Panc1 (cell line): ENCODE data around the gene CD84. TPM values are rescaled to one million over a fixed set of nuclear protein-coding genes. Genes with fewer than 3 reads are reported as not detected.
"Not testable (repeated sequence)": the region's sequence is repeated elsewhere in the genome, so short reads cannot be mapped to it uniquely, and the experiment has no call there.

Source experiments
- ATAC-seq: fragments of 200-7000 bp; cut with Tn5 transposase; 2 replicates; pipeline ENCODE4 v1.9.1; 2020; ENCODE audit warnings: mild to moderate bottlenecking, moderate library complexity
- BruUV-seq: library from RNA; stranded (reverse); fragments of 400-500 nt; replicated peaks from 2 replicates; lab custom pipeline; 2021; lab: Mats Ljungman, UMichigan
- CTCF ChIA-PET: fragments of 300-600 bp; sonication (Branson Sonifier 250); formaldehyde crosslinking; loops from one replicate; lab custom pipeline; 2022; ENCODE audit warnings: antibody characterized with exemption; lab: Charles Lee
- POLR2A ChIA-PET: fragments of 300-600 bp; sonication (Branson Sonifier 250); formaldehyde crosslinking; loops from one replicate; lab custom pipeline; 2022; ENCODE audit warnings: antibody characterized with exemption; lab: Charles Lee
- DNase-seq: peaks from one replicate; pipeline ENCODE4 v3.0.0-alpha.2; 2010; ENCODE audit warnings: low read depth, low spot score
- H3K27ac ChIP-seq: 2 replicates; pipeline ENCODE4 v1.5.1; 2011; ENCODE audit warnings: mild to moderate bottlenecking, low read length, inconsistent platforms
- H3K27me3 ChIP-seq: fragments of 200-500 bp; sonication (Bioruptor generic); 2 replicates; pipeline ENCODE4 v1.6.0; 2014; ENCODE audit warnings: low read length, inconsistent platforms; ENCODE audit not compliant: control insufficient read depth, insufficient read depth
- H3K36me3 ChIP-seq: fragments of 200-500 bp; sonication (Bioruptor generic); 2 replicates; pipeline ENCODE4 v1.5.1; 2014; ENCODE audit warnings: inconsistent platforms, mild to moderate bottlenecking, low read length, moderate library complexity; ENCODE audit not compliant: control insufficient read depth, insufficient read depth
- H3K4me1 ChIP-seq: 2 replicates; pipeline ENCODE4 v1.5.1; 2011; ENCODE audit warnings: inconsistent platforms, mild to moderate bottlenecking, low read length, moderate library complexity; ENCODE audit not compliant: control insufficient read depth, insufficient read depth
- H3K4me3 ChIP-seq, 2 experiments: 2 replicates each; pipeline ENCODE4 v1.5.1; 2011 to 2012; ENCODE audit warnings: low read depth in 2 of 2, low read length in 2 of 2, mild to moderate bottlenecking in 2 of 2, inconsistent platforms in 1 of 2, moderate library complexity in 1 of 2
- H3K9me3 ChIP-seq: fragments of 200-500 bp; sonication (Bioruptor generic); 2 replicates; pipeline ENCODE4 v1.5.1; 2014; ENCODE audit warnings: low read depth, mild to moderate bottlenecking, inconsistent platforms, low read length, moderate library complexity; ENCODE audit not compliant: control insufficient read depth, insufficient read depth
- CTCF ChIP-seq: fragments of 450-650 bp; IDR thresholded peaks from 2 replicates; pipeline ENCODE4 v1.5.1; 2017; ENCODE audit warnings: mild to moderate bottlenecking
- POLR2AphosphoS5 ChIP-seq: IDR thresholded peaks from 2 replicates; pipeline ENCODE4 v1.6.1; 2012; ENCODE audit warnings: mild to moderate bottlenecking, low read depth, low read length, moderate library complexity
- SIN3A ChIP-seq: IDR thresholded peaks from 2 replicates; pipeline ENCODE4 v1.6.1; 2012; ENCODE audit warnings: low read depth, mild to moderate bottlenecking, low read length, moderate library complexity, borderline replicate concordance; ENCODE audit not compliant: insufficient read depth
- TCF7L2 ChIP-seq: IDR thresholded peaks from 2 replicates; pipeline ENCODE4 v1.6.1; 2011; ENCODE audit warnings: mild to moderate bottlenecking, low read depth, low read length, inconsistent platforms
- in situ Hi-C: cut with HindIII; loops from 2 replicates; pipeline ENCODE4 v1.10.0; 2016; ENCODE audit warnings: low sequenced_read_pairs, low pct_unique_long_range_greater_than_20kb
- intact Hi-C: fragments of 100-400 bp; cut with micrococcal nuclease; formaldehyde crosslinking; loops from one replicate; pipeline ENCODE4 v1.10.0; 2022; ENCODE audit not compliant: unreplicated experiment
- total RNA-seq: library from RNA; stranded (reverse); gene quantifications from one replicate; pipeline ENCODE4 v1.2.1, GENCODE V29; 2021; ENCODE audit not compliant: unreplicated experiment
- TF ChIP-seq, protein P1 (sequence below), 2 experiments: IDR thresholded peaks; 2 replicates each; pipeline ENCODE4 v1.6.1; 2011 to 2012; ENCODE audit warnings: low read depth in 2 of 2, control low read depth in 1 of 2, low read length in 1 of 2, mild to moderate bottlenecking in 1 of 2, moderate library complexity in 1 of 2; ENCODE audit not compliant: insufficient read depth in 1 of 2

The CD84 gene
- total RNA-seq, 1 experiment from 2014 or later: 0.26 TPM

DNA sequence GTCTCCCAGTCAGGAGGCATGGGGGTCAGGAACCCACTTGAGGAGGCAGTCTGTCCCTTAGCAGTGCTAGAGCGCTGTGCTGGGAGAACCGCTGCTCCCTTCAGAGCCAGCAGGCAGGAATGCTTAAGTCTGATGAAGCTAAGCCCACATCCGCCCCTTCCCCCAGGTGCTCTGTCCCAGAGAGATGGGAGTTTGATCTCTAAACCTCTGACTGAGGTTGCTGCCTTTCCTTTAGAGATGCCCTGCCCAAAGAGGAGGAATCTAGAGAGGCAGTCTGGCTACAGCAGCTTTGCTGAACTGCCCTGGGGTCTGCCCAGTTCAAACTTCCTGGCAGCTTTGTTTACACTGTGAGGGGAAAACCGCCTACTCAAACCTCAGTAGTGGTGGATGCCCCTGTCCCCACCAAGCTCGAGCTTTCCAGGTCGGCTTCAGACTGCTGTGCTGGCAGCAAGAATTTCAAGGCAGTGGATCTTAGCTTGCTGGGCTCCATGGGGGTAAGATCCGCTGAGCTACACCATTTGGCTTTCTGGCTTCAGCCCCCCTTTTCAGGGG lies 49.8 kb downstream of the CD84 start:
- in situ Hi-C loops, POLR2A ChIA-PET, H3K9me3 ChIP-seq, DNase-seq, H3K36me3 ChIP-seq, BruUV-seq, H3K4me1 ChIP-seq, CTCF ChIA-PET, H3K27ac ChIP-seq, H3K27me3 ChIP-seq, H3K4me3 ChIP-seq, intact Hi-C loops, ATAC-seq: not testable (repeated sequence)

- BruUV-seq, POLR2A ChIA-PET, ATAC-seq, H3K9me3 ChIP-seq, in situ Hi-C loops, H3K4me1 ChIP-seq, H3K27me3 ChIP-seq, H3K4me3 ChIP-seq, intact Hi-C loops, DNase-seq, CTCF ChIA-PET, H3K27ac ChIP-seq, H3K36me3 ChIP-seq: not testable (repeated sequence)
Observed at GRCh38 chr1:160523789-160524188, 55.5 kb downstream of the CD84 start.

DNA sequence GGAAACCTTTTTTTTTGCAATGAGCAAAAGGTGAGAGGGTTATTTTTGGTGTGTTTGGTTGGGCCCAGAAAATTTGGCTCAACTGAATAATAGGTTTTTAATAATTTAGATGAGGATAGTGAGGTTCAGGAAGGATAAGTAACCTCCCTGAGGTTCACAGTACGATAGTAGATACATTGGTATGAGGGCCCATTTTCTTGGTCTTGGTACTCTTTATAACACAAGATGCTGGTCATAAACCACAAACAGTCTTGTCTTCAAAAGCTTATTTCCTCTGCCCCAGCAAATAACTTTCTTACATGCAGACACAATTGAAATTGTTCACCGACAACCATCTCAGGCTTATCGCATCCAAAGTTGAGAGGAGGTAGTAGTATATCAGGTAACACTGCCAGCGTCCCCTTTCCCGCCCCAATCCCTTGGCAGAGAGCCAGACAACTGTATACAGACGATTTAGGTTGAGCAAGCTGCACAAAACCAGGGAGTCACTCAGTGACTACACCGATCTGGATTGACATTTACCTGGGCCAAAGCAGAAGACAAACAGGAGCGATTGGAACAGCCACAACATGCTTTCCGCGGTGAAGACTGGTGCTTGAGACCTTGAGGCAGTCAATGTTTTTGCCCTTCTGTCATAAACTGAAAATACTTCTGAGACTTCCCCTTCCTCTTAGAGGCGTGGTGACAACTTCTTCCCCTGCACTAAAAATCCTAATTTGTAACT lies 56.5 kb downstream of the CD84 start, which contains the start of gene SLAMF6:
Gene SLAMF6 (minus strand): TSS at position 634 of the 724 bp plus-strand sequence. CDS start 63 bp downstream, at position 571.
- BruUV-seq: no TSS peak
- Histone ChIP-seq H3K4me3 (no peak within 1 kb of the TSS), H3K9me3 (no peaks in the 10 kb centered on the region), H3K27ac (no peak within 1 kb of the TSS), H3K4me1 (no peaks in the 10 kb centered on the region; the same call in 1 of the 2 replicates), H3K36me3 (no peaks in the 10 kb centered on the region), H3K27me3 (no peaks in the 10 kb centered on the region)
- CTCF ChIA-PET: interaction anchor here (0.7 kb wide), 1 partner anchor 26 kb away, joined by 3 read pairs; no protein-coding TSS in a partner anchor
- intact Hi-C loops: no loop called here
- POLR2A ChIA-PET: no interaction called here
- no peak for ATAC-seq
- in situ Hi-C loops: no loop called here
- DNase-seq: no peak
- TF ChIP-seq POLR2AphosphoS5 (no peak), CTCF (no peak), TCF7L2 (no peak)

DNA sequence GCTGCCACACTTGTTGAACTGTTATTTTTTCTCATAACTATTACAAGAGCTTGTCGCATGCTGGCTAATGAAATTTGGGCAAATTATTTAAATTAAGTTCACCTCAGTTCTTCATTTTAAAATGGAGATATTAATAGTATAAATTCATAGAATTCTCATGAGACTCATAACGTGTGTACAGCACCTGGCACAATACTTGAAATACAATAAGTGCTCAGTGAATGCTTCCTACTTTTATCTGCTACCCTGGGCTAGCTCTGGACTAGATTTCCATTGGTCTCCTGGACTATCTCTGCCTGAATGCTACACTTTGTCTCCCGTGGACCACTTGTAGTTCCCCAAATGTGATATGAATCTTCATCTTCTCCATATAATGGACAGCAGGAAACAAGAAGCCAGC lies 57.2 kb downstream of the CD84 start:
- Histone ChIP-seq H3K27ac (no peak overlapping the region), H3K4me1 (no peaks in the 10 kb centered on the region; the same call in 1 of the 2 replicates), H3K27me3 (no peaks in the 10 kb centered on the region), H3K36me3 (no peaks in the 10 kb centered on the region), H3K9me3 (no peaks in the 10 kb centered on the region), H3K4me3 (no peak overlapping the region)
- ATAC-seq: no peak
- ChIA-PET CTCF (no interaction called here), POLR2A (no interaction called here)
- in situ Hi-C loops (no loop called here), intact Hi-C loops (no loop called here)
- TF ChIP-seq CTCF (no peak), SIN3A (no peak), TCF7L2 (no peak), POLR2AphosphoS5 (no peak)
- TF ChIP-seq, protein P1, sequence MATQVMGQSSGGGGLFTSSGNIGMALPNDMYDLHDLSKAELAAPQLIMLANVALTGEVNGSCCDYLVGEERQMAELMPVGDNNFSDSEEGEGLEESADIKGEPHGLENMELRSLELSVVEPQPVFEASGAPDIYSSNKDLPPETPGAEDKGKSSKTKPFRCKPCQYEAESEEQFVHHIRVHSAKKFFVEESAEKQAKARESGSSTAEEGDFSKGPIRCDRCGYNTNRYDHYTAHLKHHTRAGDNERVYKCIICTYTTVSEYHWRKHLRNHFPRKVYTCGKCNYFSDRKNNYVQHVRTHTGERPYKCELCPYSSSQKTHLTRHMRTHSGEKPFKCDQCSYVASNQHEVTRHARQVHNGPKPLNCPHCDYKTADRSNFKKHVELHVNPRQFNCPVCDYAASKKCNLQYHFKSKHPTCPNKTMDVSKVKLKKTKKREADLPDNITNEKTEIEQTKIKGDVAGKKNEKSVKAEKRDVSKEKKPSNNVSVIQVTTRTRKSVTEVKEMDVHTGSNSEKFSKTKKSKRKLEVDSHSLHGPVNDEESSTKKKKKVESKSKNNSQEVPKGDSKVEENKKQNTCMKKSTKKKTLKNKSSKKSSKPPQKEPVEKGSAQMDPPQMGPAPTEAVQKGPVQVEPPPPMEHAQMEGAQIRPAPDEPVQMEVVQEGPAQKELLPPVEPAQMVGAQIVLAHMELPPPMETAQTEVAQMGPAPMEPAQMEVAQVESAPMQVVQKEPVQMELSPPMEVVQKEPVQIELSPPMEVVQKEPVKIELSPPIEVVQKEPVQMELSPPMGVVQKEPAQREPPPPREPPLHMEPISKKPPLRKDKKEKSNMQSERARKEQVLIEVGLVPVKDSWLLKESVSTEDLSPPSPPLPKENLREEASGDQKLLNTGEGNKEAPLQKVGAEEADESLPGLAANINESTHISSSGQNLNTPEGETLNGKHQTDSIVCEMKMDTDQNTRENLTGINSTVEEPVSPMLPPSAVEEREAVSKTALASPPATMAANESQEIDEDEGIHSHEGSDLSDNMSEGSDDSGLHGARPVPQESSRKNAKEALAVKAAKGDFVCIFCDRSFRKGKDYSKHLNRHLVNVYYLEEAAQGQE (IDR thresholded peaks at IDR 0.05; ENCODE audit: insufficient read depth in 1 of 2, low read depth in 2 of 2, low read length in 1 of 2): no peak
- BruUV-seq: no TSS peak
- no peak for DNase-seq
